Mucosa of descending colon (tissue), 3 donors: ENCODE results near the gene SPEG. TPM values are rescaled to one million over a fixed set of nuclear protein-coding genes. Genes with fewer than 3 reads are reported as not detected.

Experiments used
- ATAC-seq: fragments of 200-7000 bp; cut with Tn5 transposase; one replicate; pipeline ENCODE4 v1.9.1; 2020; ENCODE audit warnings: mild to moderate bottlenecking, moderate library complexity
- DNase-seq, 3 donors: peaks; one replicate each; pipeline ENCODE4 v3.0.0-alpha.2; 2020
- H3K36me3 ChIP-seq: fragments of 200-600 bp; one replicate; pipeline ENCODE4 v1.8.0; 2021; ENCODE audit warnings: low read depth, mild to moderate bottlenecking
- H3K4me1 ChIP-seq: fragments of 200-600 bp; one replicate; pipeline ENCODE4 v1.8.0; 2021; ENCODE audit warnings: low read depth, mild to moderate bottlenecking
- H3K4me3 ChIP-seq: fragments of 200-600 bp; one replicate; pipeline ENCODE4 v1.8.0; 2021; ENCODE audit warnings: mild to moderate bottlenecking
- H3K9me3 ChIP-seq: fragments of 200-600 bp; one replicate; pipeline ENCODE4 v1.8.0; 2021; ENCODE audit warnings: mild to moderate bottlenecking
- CTCF ChIP-seq: fragments of 200-600 bp; IDR thresholded peaks from one replicate; pipeline ENCODE4 v1.8.0; 2022; ENCODE audit warnings: antibody characterized with exemption, mild to moderate bottlenecking
- intact Hi-C, 2 donors: fragments of 100-400 bp; cut with DNase I in 1 of 2; cut with micrococcal nuclease in 1 of 2; formaldehyde crosslinking; loops; one replicate each; pipeline versions ENCODE4 v1.11.0 to v1.11.1; 2022; cut with DNase I, micrococcal nuclease
- total RNA-seq, 3 donors: library from RNA; stranded (reverse); fragmentation: NEBNext Ultra II Directional in 2 of 3; extraction: Animal tissue kit (Norgen Biotek cat#: 25700) in 2 of 3; gene quantifications; one replicate each; pipeline versions ENCODE4 v1.2.1 to v1.2.4, GENCODE V29; 2021 to 2023
- donor health status: DM: no; HTN: no; CAD: no; lungs with moderate emphysema.
- donor health status: DM: no; HTN: no; CAD: no.
- donor health status: DM: no; HTN: yes; CAD: no.

SPEG gene
- total RNA-seq, 3 donors from 2014 or later = 7.9 to 242 (median 22.2) TPM

- DNase-seq (no peak), ATAC-seq (no peak)
- Histone ChIP-seq H3K9me3 (no peaks in the 10 kb centered on the region), H3K4me3 (no peak overlapping the region), H3K4me1 (peaks cover 10% of the 10 kb centered on the region), H3K36me3 (no peaks in the 10 kb centered on the region)
- TF ChIP-seq CTCF = no peak
- intact Hi-C loops = loop anchor here in 1 of 2 donors (5.0 kb wide), 1 partner anchor 35 kb away; no protein-coding TSS in a partner anchor
Measured at GRCh38 chr2:219417374-219417773, 17.3 kb upstream of the SPEG start.

GRCh38 chr2:219418155-219419011 lies 16.3 kb upstream of the SPEG start, which contains the start of gene DES:
Gene DES (plus strand): TSS chr2:219418377. CDS start chr2:219418463, 86 bp downstream.
- intact Hi-C loops = loop anchor here in 1 of 2 donors (5.0 kb wide), 1 partner anchor 34 kb away; no protein-coding TSS in a partner anchor
- no peak for DNase-seq
- TF ChIP-seq CTCF = no peak
- no peaks in the 10 kb centered on the region for H3K9me3 ChIP-seq
- H3K4me3 ChIP-seq = no peak within 1 kb of the TSS
- no peaks in the 10 kb centered on the region for H3K36me3 ChIP-seq
- peak; percentile 49 for ATAC-seq
- peaks cover 10% of the 10 kb centered on the region for H3K4me1 ChIP-seq

- peaks cover 10% of the 10 kb centered on the region for H3K4me1 ChIP-seq
- H3K4me3 ChIP-seq = no peak overlapping the region
- ATAC-seq = no peak
- no peaks in the 10 kb centered on the region for H3K9me3 ChIP-seq
- no peak for DNase-seq
- TF ChIP-seq CTCF = no peak
- intact Hi-C loops = loop anchor here in 1 of 2 donors (5.0 kb wide), 1 partner anchor 33 kb away; no protein-coding TSS in a partner anchor
- H3K36me3 ChIP-seq = no peaks in the 10 kb centered on the region
Measured at GRCh38 chr2:219419012-219419324, 15.7 kb upstream of the SPEG start.

GRCh38 chr2:219419331-219420197 lies 15.1 kb upstream of the SPEG start:
- DNase-seq (no peak), ATAC-seq (peak; percentile 64)
- no peaks in the 10 kb centered on the region for H3K36me3 ChIP-seq
- no peak overlapping the region for H3K4me3 ChIP-seq
- peaks cover 10% of the 10 kb centered on the region for H3K4me1 ChIP-seq
- intact Hi-C loops = loop anchor here in 1 of 2 donors (5.0 kb wide), 1 partner anchor 33 kb away; no protein-coding TSS in a partner anchor
- TF ChIP-seq CTCF = no peak
- no peaks in the 10 kb centered on the region for H3K9me3 ChIP-seq

- Histone ChIP-seq H3K9me3 (no peaks in the 10 kb centered on the region), H3K4me1 (peaks cover 10% of the 10 kb centered on the region), H3K4me3 (no peak overlapping the region), H3K36me3 (no peaks in the 10 kb centered on the region)
- DNase-seq (no peak), ATAC-seq (no peak)
- intact Hi-C loops = no loop called here
- TF ChIP-seq CTCF = no peak
Measured at GRCh38 chr2:219420687-219421086, 14.0 kb upstream of the SPEG start.
